H1 (cell line): ENCODE results near the gene CDK5. TPM values are rescaled to one million over a fixed set of nuclear protein-coding genes. Genes with fewer than 3 reads are reported as not detected.
A peak's percentile ranks its signal among the peaks of the same experiment; 100 is the strongest.

Experiments
- CBX8 ChIP-seq: fragments of 300-800, 300-1000 bp; sonication (generic); IDR thresholded peaks from 2 replicates; pipeline ENCODE4 v1.7.1; 2016; ENCODE audit warnings: low read depth, low read length, borderline replicate concordance
- CEBPB ChIP-seq: IDR thresholded peaks from 2 replicates; pipeline ENCODE4 v1.6.1; 2012; ENCODE audit warnings: low read depth, low read length
- EP300 ChIP-seq, 2 experiments: IDR thresholded peaks; 1 replicate in 1 of 2; 2 replicates in 1 of 2; pipeline ENCODE4 v1.6.1; 2011 to 2012; ENCODE audit warnings: low read depth in 2 of 2, low read length in 2 of 2, mild to moderate bottlenecking in 2 of 2, borderline replicate concordance in 1 of 2, inconsistent platforms in 1 of 2, moderate library complexity in 1 of 2
- EZH2 ChIP-seq: fragments of 200-600 bp; sonication (generic); IDR thresholded peaks from 2 replicates; pipeline ENCODE4 v1.7.1; 2012; ENCODE audit warnings: low read depth, mild to moderate bottlenecking, moderate library complexity, low read length, inconsistent platforms; ENCODE audit not compliant: severe bottlenecking
- GTF2F1 ChIP-seq: IDR thresholded peaks from 2 replicates; pipeline ENCODE4 v1.6.1; 2012; ENCODE audit warnings: low read depth, low read length, improper control_type of control experiment, borderline replicate concordance
- HDAC2 ChIP-seq, 2 experiments: fragments of 300-600 bp in 1 of 2; sonication (generic) in 1 of 2; IDR thresholded peaks; 2 replicates each; pipeline ENCODE4 v1.6.1; 2011 to 2012; ENCODE audit warnings: low read depth in 2 of 2, low read length in 2 of 2, mild to moderate bottlenecking in 2 of 2, moderate library complexity in 2 of 2, borderline replicate concordance in 1 of 2, inconsistent platforms in 1 of 2
- JUN ChIP-seq: IDR thresholded peaks from 2 replicates; pipeline ENCODE4 v1.6.1; 2011; ENCODE audit warnings: low read depth, mild to moderate bottlenecking, improper control_type of control experiment, low read length
- KDM4A ChIP-seq: IDR thresholded peaks from one replicate; pipeline ENCODE4 v1.7.1; 2012; ENCODE audit warnings: low read depth, mild to moderate bottlenecking, moderate library complexity, low read length, inconsistent platforms; ENCODE audit not compliant: severe bottlenecking
- PHF8 ChIP-seq: fragments of 200-600 bp; sonication (generic); conservative IDR thresholded peaks from 2 replicates; pipeline ENCODE4 v1.7.1; 2012; ENCODE audit warnings: low read depth, mild to moderate bottlenecking, inconsistent platforms, low read length, moderate library complexity
- POLR2A ChIP-seq, 2 experiments: IDR thresholded peaks; 1 replicate in 1 of 2; 2 replicates in 1 of 2; pipeline ENCODE4 v1.6.1; 2011; ENCODE audit warnings: low read depth in 2 of 2, low read length in 2 of 2, mild to moderate bottlenecking in 2 of 2; ENCODE audit errors: control extremely low read depth in 1 of 2
- POLR2AphosphoS5 ChIP-seq: IDR thresholded peaks from 2 replicates; pipeline ENCODE4 v1.6.1; 2011; ENCODE audit warnings: low read depth, low read length
- POU5F1 ChIP-seq: IDR thresholded peaks from 2 replicates; pipeline ENCODE4 v1.6.1; 2011; ENCODE audit warnings: low read depth, mild to moderate bottlenecking, low read length, moderate library complexity
- RAD21 ChIP-seq, 2 experiments: IDR thresholded peaks in 1 of 2; conservative IDR thresholded peaks in 1 of 2; 2 replicates each; pipeline ENCODE4 v1.6.1; 2011; ENCODE audit warnings: low read depth in 2 of 2, low read length in 2 of 2, improper control_type of control experiment in 1 of 2, inconsistent platforms in 1 of 2, mild to moderate bottlenecking in 1 of 2, moderate library complexity in 1 of 2
- RFX5 ChIP-seq: IDR thresholded peaks from 2 replicates; pipeline ENCODE4 v1.6.1; 2011; ENCODE audit warnings: low read depth, low read length, improper control_type of control experiment, borderline replicate concordance
- SAP30 ChIP-seq: fragments of 300-600 bp; sonication (generic); IDR thresholded peaks from 2 replicates; pipeline ENCODE4 v1.7.1; 2012; ENCODE audit warnings: low read length, moderate library complexity, mild to moderate bottlenecking, inconsistent platforms; ENCODE audit not compliant: insufficient read depth, insufficient replicate concordance
- SIN3A ChIP-seq, 2 experiments: IDR thresholded peaks in 1 of 2; conservative IDR thresholded peaks in 1 of 2; 2 replicates each; pipeline ENCODE4 v1.6.1; 2011 to 2012; ENCODE audit warnings: low read length in 2 of 2, improper control_type of control experiment in 1 of 2, low read depth in 1 of 2, mild to moderate bottlenecking in 1 of 2
- SP1 ChIP-seq: IDR thresholded peaks from 2 replicates; pipeline ENCODE4 v1.6.1; 2011; ENCODE audit warnings: low read depth, low read length
- SP2 ChIP-seq: IDR thresholded peaks from 2 replicates; pipeline ENCODE4 v1.6.1; 2012; ENCODE audit warnings: mild to moderate bottlenecking, low read length, inconsistent platforms
- TEAD4 ChIP-seq: IDR thresholded peaks from 2 replicates; pipeline ENCODE4 v1.6.1; 2012; ENCODE audit warnings: low read depth, low read length, inconsistent platforms, mixed read lengths
- polyA plus RNA-seq, 7 experiments: library from polyadenylated mRNA; depleted of rRNA in 3 of 7; stranded (reverse) in 5 of 7; unstranded in 2 of 7; fragments of >200 nt in 5 of 7; fragments of 200-250 nt in 2 of 7; gene quantifications; 1 replicate in 5 of 7; 2 replicates in 1 of 7; 4 replicates in 1 of 7; pipeline versions ENCODE4 v1.2.1 to v1.2.3, GENCODE V29; 2011 to 2013; ENCODE audit warnings: missing spikeins in 2 of 7, mixed read lengths in 2 of 7
- total RNA-seq: library from RNA; stranded (reverse); fragmentation: NEBNext Ultra II Directional; extraction: Animal tissue kit (Norgen Biotek cat#: 25700); gene quantifications from 2 replicates; pipeline ENCODE4 v1.2.1, GENCODE V29; 2021
- TF ChIP-seq, protein P1 (sequence below): IDR thresholded peaks from 2 replicates; pipeline ENCODE4 v1.6.1; 2012; ENCODE audit warnings: inconsistent platforms

CDK5 gene
- total and polyA plus RNA-seq, 2 of the 8 experiments (the other 6 are each of a cell fraction or from before 2014, with no cell fraction given): 22.8 to 37.2 TPM

DNA sequence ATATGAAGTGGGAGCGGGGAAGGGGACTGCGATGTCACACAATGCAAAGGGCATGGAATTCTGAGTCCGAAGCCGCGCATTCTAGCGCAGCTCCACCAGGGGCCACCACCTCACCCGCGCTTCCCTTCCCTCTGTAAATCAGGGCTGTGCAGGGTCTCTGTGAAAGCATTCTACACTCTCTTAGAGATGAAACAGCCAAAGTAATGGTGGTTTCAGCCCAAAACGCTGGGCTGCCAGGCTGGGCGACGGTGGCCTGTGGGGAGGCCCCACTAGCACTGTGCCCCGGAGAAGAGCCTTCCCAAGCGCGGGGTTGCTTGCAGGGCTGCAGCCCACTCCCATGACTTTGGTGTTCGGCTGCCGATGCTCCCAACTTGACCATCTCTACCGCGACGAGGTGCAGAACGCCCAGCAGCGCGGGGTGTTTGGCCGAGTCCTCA is 44.8 kb downstream of the CDK5 start (continued):
- TF ChIP-seq POLR2A (IDR thresholded peaks at IDR 0.05; ENCODE audit: control extremely low read depth in 1 of 2, low read depth in 2 of 2, low read length in 2 of 2): no peak
- no peak for TF ChIP-seq EP300 (IDR thresholded peaks at IDR 0.05; ENCODE audit: borderline replicate concordance in 1 of 2, low read depth in 2 of 2, low read length in 2 of 2)
- TF ChIP-seq CBX8: no peak
- TF ChIP-seq TEAD4: peak; percentile 69
- no peak for TF ChIP-seq POLR2AphosphoS5
- TF ChIP-seq KDM4A: no peak
- no peak for TF ChIP-seq POU5F1
- TF ChIP-seq RAD21 (IDR thresholded peaks at IDR 0.05 in 1 of 2, conservative IDR thresholded peaks at IDR 0.05 in 1 of 2; ENCODE audit: low read depth in 2 of 2, low read length in 2 of 2): peak; percentile 56 to 62
- TF ChIP-seq SAP30: no peak
- TF ChIP-seq JUN: no peak
- TF ChIP-seq PHF8: no peak
- no peak for TF ChIP-seq RFX5
- TF ChIP-seq SP1: no peak
- TF ChIP-seq SP2: no peak
- TF ChIP-seq SIN3A (conservative IDR thresholded peaks at IDR 0.05 in 1 of 2, IDR thresholded peaks at IDR 0.05 in 1 of 2; ENCODE audit: low read depth in 1 of 2, low read length in 2 of 2): no peak
- TF ChIP-seq, protein P1, sequence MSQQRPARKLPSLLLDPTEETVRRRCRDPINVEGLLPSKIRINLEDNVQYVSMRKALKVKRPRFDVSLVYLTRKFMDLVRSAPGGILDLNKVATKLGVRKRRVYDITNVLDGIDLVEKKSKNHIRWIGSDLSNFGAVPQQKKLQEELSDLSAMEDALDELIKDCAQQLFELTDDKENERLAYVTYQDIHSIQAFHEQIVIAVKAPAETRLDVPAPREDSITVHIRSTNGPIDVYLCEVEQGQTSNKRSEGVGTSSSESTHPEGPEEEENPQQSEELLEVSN: no peak
- no peak for TF ChIP-seq CEBPB
- TF ChIP-seq GTF2F1: no peak
- no peak for TF ChIP-seq HDAC2 (IDR thresholded peaks at IDR 0.05; ENCODE audit: borderline replicate concordance in 1 of 2, low read depth in 2 of 2, low read length in 2 of 2)
- TF ChIP-seq EZH2: no peak
- TF ChIP-seq, all 59 proteins: peak for 3
